H9 (cell line): Measurements from ENCODE around the gene PPA1. TPM values are rescaled to one million over a fixed set of nuclear protein-coding genes. Genes with fewer than 3 reads are reported as not detected.

Experiments
- DNase-seq: peaks from one replicate; pipeline ENCODE4 v3.0.0-alpha.2; 2017
- H2AFZ ChIP-seq: one replicate; pipeline ENCODE4 v1.6.1; 2013; ENCODE audit warnings: mild to moderate bottlenecking, low read length, control low read depth, moderate library complexity
- H2AK5ac ChIP-seq: 2 replicates; pipeline ENCODE4 v1.6.1; 2013; ENCODE audit warnings: low read length, control low read depth, mixed read lengths; ENCODE audit not compliant: insufficient read length
- H2BK120ac ChIP-seq: one replicate; pipeline ENCODE4 v1.6.1; 2013; ENCODE audit warnings: low read depth, mild to moderate bottlenecking, low read length, control low read depth, inconsistent platforms; ENCODE audit not compliant: poor library complexity, severe bottlenecking
- H2BK12ac ChIP-seq: 2 replicates; pipeline ENCODE4 v1.6.1; 2013; ENCODE audit warnings: low read length, control low read depth, mixed read lengths, low read depth; ENCODE audit not compliant: insufficient read length
- H2BK15ac ChIP-seq: 2 replicates; pipeline ENCODE4 v1.6.1; 2013; ENCODE audit warnings: low read depth, low read length, control low read depth
- H2BK20ac ChIP-seq: one replicate; pipeline ENCODE4 v1.6.1; 2013; ENCODE audit warnings: low read depth, mild to moderate bottlenecking, low read length, control low read depth, inconsistent platforms; ENCODE audit not compliant: poor library complexity, severe bottlenecking
- H2BK5ac ChIP-seq: 2 replicates; pipeline ENCODE4 v1.6.1; 2013; ENCODE audit warnings: low read length, control low read depth, mixed read lengths; ENCODE audit not compliant: insufficient read length
- H3K14ac ChIP-seq: 2 replicates; pipeline ENCODE4 v1.6.1; 2013; ENCODE audit warnings: low read length, control low read depth; ENCODE audit not compliant: insufficient read depth
- H3K18ac ChIP-seq: 2 replicates; pipeline ENCODE4 v1.6.1; 2013; ENCODE audit warnings: low read depth, mild to moderate bottlenecking, mixed read lengths, low read length, control low read depth; ENCODE audit not compliant: insufficient read length
- H3K23ac ChIP-seq: 2 replicates; pipeline ENCODE4 v1.6.1; 2013; ENCODE audit warnings: low read length, control low read depth, mixed read lengths, low read depth; ENCODE audit not compliant: insufficient read length
- H3K23me2 ChIP-seq: 2 replicates; pipeline ENCODE4 v1.6.1; 2013; ENCODE audit warnings: low read depth, mild to moderate bottlenecking, mixed read lengths, low read length, control low read depth; ENCODE audit not compliant: insufficient read length, poor library complexity, severe bottlenecking
- H3K27ac ChIP-seq: 2 replicates; pipeline ENCODE4 v1.5.1; 2013; ENCODE audit warnings: low read length, control low read depth, mixed read lengths, low read depth; ENCODE audit not compliant: insufficient read length
- H3K27me3 ChIP-seq: 2 replicates; pipeline ENCODE4 v1.6.1; 2013; ENCODE audit warnings: low read length, control low read depth, inconsistent platforms; ENCODE audit not compliant: insufficient read depth
- H3K4ac ChIP-seq: 2 replicates; pipeline ENCODE4 v1.6.1; 2013; ENCODE audit warnings: low read depth, mild to moderate bottlenecking, control low read depth, inconsistent platforms, low read length, moderate library complexity
- H3K4me1 ChIP-seq: 2 replicates; pipeline ENCODE4 v1.6.1; 2013; ENCODE audit warnings: low read length, control low read depth, inconsistent platforms; ENCODE audit not compliant: insufficient read depth
- H3K4me2 ChIP-seq: 2 replicates; pipeline ENCODE4 v1.6.1; 2013; ENCODE audit warnings: low read length, control low read depth, mixed read lengths; ENCODE audit not compliant: insufficient read length, insufficient read depth
- H3K56ac ChIP-seq: 2 replicates; pipeline ENCODE4 v1.6.1; 2013; ENCODE audit warnings: low read depth, mild to moderate bottlenecking, mixed read lengths, low read length, control low read depth; ENCODE audit not compliant: insufficient read length
- H3K79me1 ChIP-seq: 2 replicates; pipeline ENCODE4 v1.6.1; 2013; ENCODE audit warnings: low read depth, mild to moderate bottlenecking, moderate library complexity, low read length, control low read depth, inconsistent platforms; ENCODE audit not compliant: insufficient read depth, poor library complexity, severe bottlenecking
- H3K79me2 ChIP-seq: 2 replicates; pipeline ENCODE4 v1.6.1; 2013; ENCODE audit warnings: low read length, control low read depth, inconsistent platforms; ENCODE audit not compliant: insufficient read depth
- H3K9ac ChIP-seq: 2 replicates; pipeline ENCODE4 v1.6.1; 2013; ENCODE audit warnings: low read length, control low read depth, mixed read lengths; ENCODE audit not compliant: insufficient read length; ENCODE audit errors: extremely low read depth
- H3K9me3 ChIP-seq: one replicate; pipeline ENCODE4 v1.6.1; 2013; ENCODE audit warnings: low read depth, low read length, inconsistent platforms; ENCODE audit not compliant: control insufficient read depth
- H3T11ph ChIP-seq: one replicate; pipeline ENCODE4 v1.6.1; 2013; ENCODE audit warnings: mild to moderate bottlenecking, low read length, control low read depth, inconsistent platforms
- H4K20me1 ChIP-seq: one replicate; pipeline ENCODE4 v1.6.1; 2013; ENCODE audit not compliant: control insufficient read depth, insufficient read length, insufficient read depth
- H4K5ac ChIP-seq: 2 replicates; pipeline ENCODE4 v1.6.1; 2013; ENCODE audit warnings: low read depth, mild to moderate bottlenecking, mixed read lengths, low read length, control low read depth; ENCODE audit not compliant: insufficient read length
- H4K8ac ChIP-seq: replicated peaks from 2 replicates; pipeline ENCODE4 v1.6.1; 2013; ENCODE audit warnings: low read length, control low read depth, mixed read lengths, low read depth; ENCODE audit not compliant: insufficient read length
- H4K91ac ChIP-seq: 2 replicates; pipeline ENCODE4 v1.6.1; 2013; ENCODE audit warnings: low read depth, mild to moderate bottlenecking, moderate library complexity, mixed read lengths, low read length, control low read depth; ENCODE audit not compliant: insufficient read length
- H3K27ac Mint-ChIP-seq, 3 experiments: 2 replicates in 2 of 3; 3 replicates in 1 of 3; pipeline ENCODE4 v1.8.0; 2020 to 2021; ENCODE audit warnings: mixed read lengths in 3 of 3, mild to moderate bottlenecking in 1 of 3, moderate library complexity in 1 of 3
- H3K27me3 Mint-ChIP-seq: 2 replicates; pipeline ENCODE4 v1.8.0; 2021; ENCODE audit warnings: low read depth, mild to moderate bottlenecking, moderate library complexity, mixed read lengths
- H3K36me3 Mint-ChIP-seq, 3 experiments: 2 replicates in 2 of 3; 3 replicates in 1 of 3; pipeline ENCODE4 v1.8.0; 2020 to 2021; ENCODE audit warnings: low read depth in 3 of 3, mixed read lengths in 3 of 3; ENCODE audit not compliant: insufficient read depth in 1 of 3
- H3K4me1 Mint-ChIP-seq, 2 experiments: 2 replicates each; pipeline ENCODE4 v1.8.0; 2020; ENCODE audit warnings: mixed read lengths in 2 of 2
- H3K4me3 Mint-ChIP-seq, 2 experiments: 2 replicates in 1 of 2; 3 replicates in 1 of 2; pipeline ENCODE4 v1.8.0; 2020 to 2021; ENCODE audit warnings: mild to moderate bottlenecking in 2 of 2, mixed read lengths in 2 of 2, moderate library complexity in 1 of 2
- H3K9me3 Mint-ChIP-seq, 2 experiments: 2 replicates in 1 of 2; 3 replicates in 1 of 2; pipeline ENCODE4 v1.8.0; 2020; ENCODE audit warnings: mild to moderate bottlenecking in 2 of 2, mixed read lengths in 2 of 2, moderate library complexity in 1 of 2
- WGBS: extraction: QIAGEN DNeasy Blood & Tissue Kit; methylation state at CpG from one replicate; pipeline ENCODE4 v1.1.7; 2013; ENCODE audit warnings: missing lambda C conversion rate, low lambda C conversion rate, mixed read lengths; ENCODE audit not compliant: insufficient read length; ENCODE audit errors: extremely low coverage; 5-methylcytosine and 5-hydroxymethylcytosine counted together
- total RNA-seq: library from RNA; stranded (reverse); gene quantifications from 2 replicates; pipeline ENCODE4 v1.2.1, GENCODE V29; 2021
- TF ChIP-seq, protein P1 (sequence below): fragments of 200-600 bp; sonication (generic); conservative IDR thresholded peaks from 3 replicates; pipeline ENCODE4 v1.8.0; 2021; ENCODE audit warnings: antibody characterized with exemption, mild to moderate bottlenecking

Gene PPA1
- total RNA-seq, 1 experiment from 2014 or later = 115 TPM

DNA sequence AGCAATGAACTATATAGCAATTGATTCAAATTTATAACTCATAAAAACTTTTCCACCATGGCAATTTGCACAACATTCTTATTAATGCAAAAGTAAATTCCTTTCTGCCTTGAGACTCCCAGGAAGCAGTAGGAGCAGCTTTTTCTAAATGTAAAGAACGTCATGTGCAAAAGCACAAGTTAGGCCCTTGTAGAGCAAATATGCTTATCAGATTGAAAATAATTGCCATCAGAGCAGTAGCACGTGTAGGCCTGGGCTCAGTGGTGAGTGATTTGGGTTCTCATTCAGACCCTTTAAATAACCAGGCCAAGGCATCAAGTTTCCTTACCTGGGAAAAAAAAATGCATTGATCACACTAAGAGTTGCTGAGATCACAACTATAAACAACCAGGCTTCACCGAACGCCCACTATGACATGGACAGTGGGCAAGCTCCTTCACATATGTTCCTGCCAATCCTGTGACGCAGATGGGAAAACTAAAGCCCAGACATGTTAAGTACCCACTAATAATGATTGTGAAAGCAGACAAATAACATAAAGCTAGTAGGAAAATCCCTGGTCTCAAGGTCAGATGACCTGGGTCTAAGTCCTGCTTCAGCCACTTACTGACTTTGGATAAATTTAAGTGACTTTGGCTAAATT lies 40.8 kb downstream of the PPA1 start:
- Histone ChIP-seq H2AFZ (no peak overlapping the region), H3K18ac (no peak overlapping the region), H3K9me3 (no peaks in the 10 kb centered on the region), H3K9ac (no peak overlapping the region), H3K4me1 (no peaks in the 10 kb centered on the region), H4K20me1 (no peaks in the 10 kb centered on the region), H4K8ac (no peak overlapping the region), H2BK15ac (no peak overlapping the region), H3K79me1 (no peaks in the 10 kb centered on the region), H2BK120ac (no peak overlapping the region), H4K5ac (no peak overlapping the region), H3T11ph (no peak overlapping the region), H3K56ac (no peak overlapping the region), H3K27me3 (no peaks in the 10 kb centered on the region), H4K91ac (no peak overlapping the region), H2BK12ac (no peak overlapping the region), H3K4me2 (no peak overlapping the region), H2AK5ac (no peak overlapping the region), H3K14ac (no peak overlapping the region), H3K23ac (no peak overlapping the region), H3K79me2 (no peaks in the 10 kb centered on the region), H2BK5ac (no peak overlapping the region), H3K4ac (no peak overlapping the region), H3K27ac (no peak overlapping the region), H3K23me2 (no peaks in the 10 kb centered on the region), H2BK20ac (no peak overlapping the region)
- Mint-ChIP-seq H3K27ac (no peak overlapping the region; a peak in 1 of 7 replicates), H3K4me1 (no peaks in the 10 kb centered on the region), H3K27me3 (peaks cover 3% of the 10 kb centered on the region; the same call in 1 of the 2 replicates), H3K9me3 (no peaks in the 10 kb centered on the region), H3K4me3 (no peak overlapping the region), H3K36me3 (0 out of 7 replicates have a peak, but pooled peaks cover 0 to 1% (median 0%) of the 10 kb centered on the region in 3 experiments)
- no peak for DNase-seq
- no CpG with 5 or more reads among the region's 5 CpGs for WGBS
- TF ChIP-seq, protein P1, sequence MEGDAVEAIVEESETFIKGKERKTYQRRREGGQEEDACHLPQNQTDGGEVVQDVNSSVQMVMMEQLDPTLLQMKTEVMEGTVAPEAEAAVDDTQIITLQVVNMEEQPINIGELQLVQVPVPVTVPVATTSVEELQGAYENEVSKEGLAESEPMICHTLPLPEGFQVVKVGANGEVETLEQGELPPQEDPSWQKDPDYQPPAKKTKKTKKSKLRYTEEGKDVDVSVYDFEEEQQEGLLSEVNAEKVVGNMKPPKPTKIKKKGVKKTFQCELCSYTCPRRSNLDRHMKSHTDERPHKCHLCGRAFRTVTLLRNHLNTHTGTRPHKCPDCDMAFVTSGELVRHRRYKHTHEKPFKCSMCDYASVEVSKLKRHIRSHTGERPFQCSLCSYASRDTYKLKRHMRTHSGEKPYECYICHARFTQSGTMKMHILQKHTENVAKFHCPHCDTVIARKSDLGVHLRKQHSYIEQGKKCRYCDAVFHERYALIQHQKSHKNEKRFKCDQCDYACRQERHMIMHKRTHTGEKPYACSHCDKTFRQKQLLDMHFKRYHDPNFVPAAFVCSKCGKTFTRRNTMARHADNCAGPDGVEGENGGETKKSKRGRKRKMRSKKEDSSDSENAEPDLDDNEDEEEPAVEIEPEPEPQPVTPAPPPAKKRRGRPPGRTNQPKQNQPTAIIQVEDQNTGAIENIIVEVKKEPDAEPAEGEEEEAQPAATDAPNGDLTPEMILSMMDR = no peak
